Activated naive CD4-positive, alpha-beta T cell treated with anti-CD3 and anti-CD28 coated beads, Interleukin-2, amount 50 U/mL, for 72 hours (primary cell): ENCODE results near the gene ARHGAP44. TPM values are rescaled to one million over a fixed set of nuclear protein-coding genes. Genes with fewer than 3 reads are reported as not detected.

ENCODE experiments used
- ATAC-seq, 2 donors: fragments of 150-1000 bp; cut with Tn5 transposase; 2 replicates each; pipeline ENCODE4 v1.10.0; 2021; ENCODE audit warnings: mild to moderate bottlenecking in 2 of 2, moderate library complexity in 2 of 2
- DNase-seq, 2 donors: peaks; one replicate each; pipeline ENCODE4 v3.0.0; 2021 to 2022; ENCODE audit warnings: low spot score in 2 of 2
- H3K27ac Mint-ChIP-seq, 2 donors: one replicate each; pipeline ENCODE4 v1.8.0; 2022; ENCODE audit warnings: mild to moderate bottlenecking in 2 of 2, mixed read lengths in 2 of 2
- H3K36me3 Mint-ChIP-seq, 2 donors: one replicate each; pipeline ENCODE4 v1.8.0; 2022; ENCODE audit warnings: mixed read lengths in 2 of 2
- H3K9me3 Mint-ChIP-seq, 2 donors: one replicate each; pipeline ENCODE4 v1.8.0; 2022; ENCODE audit warnings: mixed read lengths in 2 of 2
- total RNA-seq, 2 donors: library from RNA; stranded (reverse); gene quantifications; one replicate each; pipeline ENCODE4 v1.2.3, GENCODE V29; 2022

Gene ARHGAP44
- total RNA-seq, 2 donors from 2014 or later: 0.21 TPM; not detected in 1

GRCh38 chr17:12990926-12991325 lies 201.6 kb downstream of the ARHGAP44 start:
- no peak for ATAC-seq
- Mint-ChIP-seq H3K9me3 (peaks cover 0 to 5% of the 10 kb centered on the region in 2 donors), H3K27ac (no peak overlapping the region), H3K36me3 (peaks cover 33 to 34% of the 10 kb centered on the region in 2 donors)
- no peak for DNase-seq

GRCh38 chr17:12992676-12993075 lies 203.4 kb downstream of the ARHGAP44 start:
- DNase-seq (no peak), ATAC-seq (no peak)
- Mint-ChIP-seq H3K9me3 (peaks cover 0 to 5% of the 10 kb centered on the region in 2 donors), H3K27ac (no peak overlapping the region), H3K36me3 (peaks cover 39% of the 10 kb centered on the region in 2 donors)

GRCh38 chr17:12993631-12994030 lies 204.3 kb downstream of the ARHGAP44 start:
- Mint-ChIP-seq H3K9me3 (peaks cover 0 to 5% of the 10 kb centered on the region in 2 donors), H3K27ac (peak overlapping the region in 1 of 2 donors; percentile 60), H3K36me3 (peaks cover 42% of the 10 kb centered on the region in 2 donors)
- no peak for ATAC-seq
- no peak for DNase-seq

GRCh38 chr17:12994341-12995074 lies 205.2 kb downstream of the ARHGAP44 start:
- ATAC-seq: no peak
- no peak for DNase-seq
- peaks cover 0 to 5% of the 10 kb centered on the region in 2 donors for H3K9me3 Mint-ChIP-seq
- peaks cover 42 to 44% of the 10 kb centered on the region in 2 donors for H3K36me3 Mint-ChIP-seq
- H3K27ac Mint-ChIP-seq: peak overlapping the region in 1 of 2 donors; percentile 68

GRCh38 chr17:12995106-12995895 lies 206.0 kb downstream of the ARHGAP44 start:
- H3K9me3 Mint-ChIP-seq: no peaks in the 10 kb centered on the region
- ATAC-seq (no peak), DNase-seq (no peak)
- peaks cover 35 to 36% of the 10 kb centered on the region in 2 donors for H3K36me3 Mint-ChIP-seq
- H3K27ac Mint-ChIP-seq: no peak overlapping the region

GRCh38 chr17:12995896-12996295 lies 206.6 kb downstream of the ARHGAP44 start:
- DNase-seq: no peak
- Mint-ChIP-seq H3K27ac (no peak overlapping the region), H3K36me3 (peaks cover 30 to 34% of the 10 kb centered on the region in 2 donors), H3K9me3 (no peaks in the 10 kb centered on the region)
- ATAC-seq: no peak

- ATAC-seq (no peak), DNase-seq (no peak)
- no peaks in the 10 kb centered on the region for H3K9me3 Mint-ChIP-seq
- H3K27ac Mint-ChIP-seq: no peak overlapping the region
- peaks cover 26 to 33% of the 10 kb centered on the region in 2 donors for H3K36me3 Mint-ChIP-seq
Observed at GRCh38 chr17:12996357-12996756, 207.1 kb downstream of the ARHGAP44 start.

- no peak for ATAC-seq
- no peak for DNase-seq
- Mint-ChIP-seq H3K9me3 (no peaks in the 10 kb centered on the region), H3K36me3 (peaks cover 20 to 27% of the 10 kb centered on the region in 2 donors), H3K27ac (no peak overlapping the region)
Observed at GRCh38 chr17:12996941-12997340, 207.6 kb downstream of the ARHGAP44 start.

- Mint-ChIP-seq H3K27ac (no peak overlapping the region), H3K9me3 (no peaks in the 10 kb centered on the region), H3K36me3 (peaks cover 17 to 23% of the 10 kb centered on the region in 2 donors)
- ATAC-seq: no peak
- DNase-seq: no peak
Observed at GRCh38 chr17:12998461-12998860, 209.2 kb downstream of the ARHGAP44 start.

GRCh38 chr17:12998874-12999273 lies 209.6 kb downstream of the ARHGAP44 start:
- H3K36me3 Mint-ChIP-seq: peaks cover 17 to 26% of the 10 kb centered on the region in 2 donors
- no peaks in the 10 kb centered on the region for H3K9me3 Mint-ChIP-seq
- DNase-seq (no peak), ATAC-seq (no peak)
- no peak overlapping the region for H3K27ac Mint-ChIP-seq

GRCh38 chr17:13000561-13000960 lies 211.3 kb downstream of the ARHGAP44 start:
- Mint-ChIP-seq H3K36me3 (peaks cover 8 to 22% of the 10 kb centered on the region in 2 donors), H3K9me3 (no peaks in the 10 kb centered on the region), H3K27ac (no peak overlapping the region)
- ATAC-seq: no peak
- no peak for DNase-seq

GRCh38 chr17:13001991-13002615 lies 212.8 kb downstream of the ARHGAP44 start:
- ATAC-seq (no peak), DNase-seq (no peak)
- no peak overlapping the region for H3K27ac Mint-ChIP-seq
- peaks cover 8 to 12% of the 10 kb centered on the region in 2 donors for H3K36me3 Mint-ChIP-seq
- no peaks in the 10 kb centered on the region for H3K9me3 Mint-ChIP-seq

GRCh38 chr17:13002761-13003453 lies 213.6 kb downstream of the ARHGAP44 start:
- H3K9me3 Mint-ChIP-seq: no peaks in the 10 kb centered on the region

GRCh38 chr17:13003454-13003851 lies 214.2 kb downstream of the ARHGAP44 start:
- Mint-ChIP-seq H3K36me3 (peaks cover 0 to 10% of the 10 kb centered on the region in 2 donors), H3K27ac (peak overlapping the region in 1 of 2 donors; percentile 14), H3K9me3 (no peaks in the 10 kb centered on the region)
- DNase-seq: no peak
- peak; percentile 28 to 33 for ATAC-seq

More at GRCh38 chr17:13002761-13003453, 213.6 kb downstream of the ARHGAP44 start:
- peak in 1 of 2 donors; percentile 56 for DNase-seq
- peaks cover under 1 to 12% of the 10 kb centered on the region in 2 donors for H3K36me3 Mint-ChIP-seq
- peak; percentile 41 to 46 for ATAC-seq
- no peak overlapping the region for H3K27ac Mint-ChIP-seq

- DNase-seq (no peak), ATAC-seq (no peak)
- Mint-ChIP-seq H3K27ac (peak overlapping the region; percentile 14 to 67), H3K9me3 (no peaks in the 10 kb centered on the region), H3K36me3 (peaks cover 0 to 7% of the 10 kb centered on the region in 2 donors)
Observed at GRCh38 chr17:13003927-13004326, 214.6 kb downstream of the ARHGAP44 start.

GRCh38 chr17:13004336-13004735 lies 215.0 kb downstream of the ARHGAP44 start:
- ATAC-seq (no peak), DNase-seq (no peak)
- peaks cover 0 to 7% of the 10 kb centered on the region in 2 donors for H3K36me3 Mint-ChIP-seq
- peak overlapping the region in 1 of 2 donors; percentile 14 for H3K27ac Mint-ChIP-seq
- no peaks in the 10 kb centered on the region for H3K9me3 Mint-ChIP-seq
